Gastrocnemius medialis (tissue), 4 donors: Measurements from ENCODE around the gene KCNF1.

Experiments used
- CTCF ChIP-seq, 5 experiments: fragments of 450-650 bp in 3 of 5; fragments of 200-600 bp in 2 of 5; sonication (generic) in 2 of 5; IDR thresholded peaks in 4 of 5; conservative IDR thresholded peaks in 1 of 5; 1 replicate in 4 of 5; 2 replicates in 1 of 5; pipeline ENCODE4 v1.5.1; 2016 to 2019; ENCODE audit warnings: antibody characterized with exemption in 5 of 5, mild to moderate bottlenecking in 3 of 5, moderate library complexity in 3 of 5
- POLR2A ChIP-seq, 2 donors: fragments of 450-650 bp; IDR thresholded peaks; one replicate each; pipeline ENCODE4 v1.6.1; 2017; ENCODE audit warnings: antibody characterized with exemption in 2 of 2, mild to moderate bottlenecking in 2 of 2, moderate library complexity in 2 of 2

DNA sequence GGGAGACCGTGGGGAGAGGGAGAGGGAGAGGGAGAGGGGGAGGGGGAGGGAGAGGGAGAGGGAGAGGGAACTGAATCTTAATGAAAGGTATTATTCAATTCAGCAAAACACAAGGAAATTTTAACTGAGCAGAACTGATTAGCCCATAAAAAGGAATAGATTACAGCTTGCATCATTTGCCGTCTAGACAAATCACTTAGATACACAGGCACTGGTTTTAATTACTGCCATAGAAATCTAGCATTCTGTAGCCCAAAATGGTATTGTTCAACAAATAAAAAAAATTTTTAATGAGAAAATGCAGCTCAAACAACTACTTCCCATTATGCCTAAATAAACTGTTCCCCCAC, 7.9 kb upstream of the KCNF1 start:
- TF ChIP-seq POLR2A (IDR thresholded peaks at IDR 0.05) = no peak
- no peak for TF ChIP-seq CTCF (IDR thresholded peaks at IDR 0.05 in 4 of 5, conservative IDR thresholded peaks at IDR 0.05 in 1 of 5)
